PC-9 (cell line): ENCODE measurements around the gene WNT2B. TPM values are rescaled to one million over a fixed set of nuclear protein-coding genes. Genes with fewer than 3 reads are reported as not detected.
A peak's percentile ranks its signal among the peaks of the same experiment; 100 is the strongest.
"Not testable (repeated sequence)": the region's sequence is repeated elsewhere in the genome, so short reads cannot be mapped to it uniquely, and the experiment has no call there.

ENCODE experiments used
- BruUV-seq: library from RNA; stranded (reverse); fragments of 400-500 nt; replicated peaks from 2 replicates; lab custom pipeline; 2021; lab: Mats Ljungman, UMichigan
- CTCF ChIA-PET: fragments of 300-600 bp; sonication (Branson Sonifier 250); formaldehyde crosslinking; loops from one replicate; lab custom pipeline; 2022; ENCODE audit warnings: antibody characterized with exemption; lab: Charles Lee
- POLR2A ChIA-PET: fragments of 300-600 bp; sonication (Branson Sonifier 250); formaldehyde crosslinking; loops from one replicate; lab custom pipeline; 2022; ENCODE audit warnings: antibody characterized with exemption; ENCODE audit not compliant: unreplicated experiment; lab: Charles Lee
- DNase-seq, 2 experiments: peaks; one replicate each; pipeline versions ENCODE4 v3.0.0 to v3.0.0-alpha.2; 2015 to 2022; ENCODE audit warnings: mixed read lengths in 1 of 2
- H2AFZ ChIP-seq: fragments of 200-600 bp; sonication (generic); 2 replicates; pipeline ENCODE4 v1.8.1; 2017; ENCODE audit warnings: antibody characterized with exemption
- H3F3A ChIP-seq: fragments of 200-600 bp; sonication (generic); 2 replicates; pipeline ENCODE4 v1.8.1; 2017; ENCODE audit warnings: antibody characterized with exemption, mild to moderate bottlenecking, low read depth; ENCODE audit not compliant: insufficient read depth
- H3K27ac ChIP-seq: fragments of 200-600 bp; sonication (generic); 2 replicates; pipeline ENCODE4 v1.6.1; 2016; ENCODE audit warnings: mixed run types
- H3K27me3 ChIP-seq: fragments of 200-600 bp; sonication (generic); 2 replicates; pipeline ENCODE4 v1.6.1; 2016; ENCODE audit warnings: low read depth, mixed run types; ENCODE audit not compliant: insufficient read depth
- H3K36me3 ChIP-seq: fragments of 200-600 bp; sonication (generic); 2 replicates; pipeline ENCODE4 v1.6.1; 2016; ENCODE audit warnings: low read depth, mixed run types
- H3K4me1 ChIP-seq: fragments of 200-600 bp; sonication (generic); replicated peaks from 2 replicates; pipeline ENCODE4 v1.6.1; 2016; ENCODE audit warnings: mixed run types; ENCODE audit not compliant: insufficient read depth
- H3K4me2 ChIP-seq: fragments of 200-600 bp; sonication (generic); 2 replicates; pipeline ENCODE4 v1.6.1; 2017; ENCODE audit warnings: mixed run types
- H3K4me3 ChIP-seq: fragments of 200-600 bp; sonication (generic); 2 replicates; pipeline ENCODE4 v1.6.1; 2016; ENCODE audit warnings: mixed run types
- H3K79me2 ChIP-seq: fragments of 200-600 bp; sonication (generic); 2 replicates; pipeline ENCODE4 v1.6.1; 2017; ENCODE audit warnings: low read depth, mixed run types
- H3K9me2 ChIP-seq: fragments of 200-600 bp; sonication (generic); 2 replicates; pipeline ENCODE4 v1.8.1; 2017; ENCODE audit warnings: mild to moderate bottlenecking; ENCODE audit not compliant: insufficient read depth
- H3K9me3 ChIP-seq: fragments of 200-600 bp; sonication (generic); 2 replicates; pipeline ENCODE4 v1.8.1; 2016; ENCODE audit warnings: low read depth; ENCODE audit not compliant: insufficient read depth
- H4K20me1 ChIP-seq: fragments of 200-600 bp; sonication (generic); 2 replicates; pipeline ENCODE4 v1.8.1; 2017; ENCODE audit not compliant: insufficient read depth
- CTCF ChIP-seq: fragments of 200-600 bp; sonication (generic); conservative IDR thresholded peaks from 2 replicates; pipeline ENCODE4 v1.6.1; 2017; ENCODE audit warnings: mixed run types, antibody characterized with exemption, mild to moderate bottlenecking, moderate library complexity
- EZH2 ChIP-seq: fragments of 200-600 bp; sonication (generic); IDR thresholded peaks from 2 replicates; pipeline ENCODE4 v1.8.0; 2017; ENCODE audit warnings: antibody characterized with exemption, low read depth
- intact Hi-C: fragments of 100-400 bp; cut with micrococcal nuclease; formaldehyde crosslinking; loops from one replicate; pipeline ENCODE4 v1.10.0; 2022; ENCODE audit not compliant: unreplicated experiment
- total RNA-seq: library from RNA; stranded (reverse); gene quantifications from 2 replicates; pipeline ENCODE4 v1.2.3, GENCODE V29; 2021

WNT2B gene
- total RNA-seq, 1 experiment from 2014 or later, result 0.98 TPM

GRCh38 chr1:112472142-112472541, 36.6 kb upstream of the WNT2B start:
- H3F3A ChIP-seq, result no peaks in the 10 kb centered on the region
- intact Hi-C loops, result no loop called here
- peak in 1 of 2 experiments; percentile 15 for DNase-seq
- H3K36me3 ChIP-seq, result no peaks in the 10 kb centered on the region
- TF ChIP-seq EZH2, result no peak
- no peak for TF ChIP-seq CTCF
- ChIA-PET CTCF (interaction anchor here (0.7 kb wide), 1 partner anchor 1725 kb away, joined by 3 read pairs; no protein-coding TSS in a partner anchor), POLR2A (no interaction called here)
- no peak overlapping the region for H3K27ac ChIP-seq
- H3K4me3 ChIP-seq, result no peak overlapping the region
- H2AFZ ChIP-seq, result no peak overlapping the region
- H3K4me1 ChIP-seq, result no peaks in the 10 kb centered on the region
- H3K9me3 ChIP-seq, result no peaks in the 10 kb centered on the region
- BruUV-seq, result no TSS peak
- no peaks in the 10 kb centered on the region for H3K79me2 ChIP-seq
- no peaks in the 10 kb centered on the region for H4K20me1 ChIP-seq
- H3K4me2 ChIP-seq, result no peak overlapping the region
- peaks cover 5% of the 10 kb centered on the region; the same call in 1 of the 2 replicates for H3K9me2 ChIP-seq
- H3K27me3 ChIP-seq, result no peaks in the 10 kb centered on the region

- no peaks in the 10 kb centered on the region for H3K9me2 ChIP-seq
- no peak overlapping the region for H3K27ac ChIP-seq
- TF ChIP-seq CTCF, result no peak
- TF ChIP-seq EZH2, result no peak
- H3K27me3 ChIP-seq, result no peaks in the 10 kb centered on the region
- BruUV-seq, result no TSS peak
- no peak overlapping the region for H2AFZ ChIP-seq
- ChIA-PET POLR2A (no interaction called here), CTCF (interaction anchor here (0.6 kb wide), 1 partner anchor 458 kb away, joined by 6 read pairs; no protein-coding TSS in a partner anchor)
- DNase-seq, result peak in 1 of 2 experiments; percentile 15
- H3K4me3 ChIP-seq, result no peak overlapping the region
- H4K20me1 ChIP-seq, result no peaks in the 10 kb centered on the region
- H3F3A ChIP-seq, result no peaks in the 10 kb centered on the region
- H3K4me1 ChIP-seq, result no peaks in the 10 kb centered on the region
- H3K4me2 ChIP-seq, result no peak overlapping the region
- H3K79me2 ChIP-seq, result no peaks in the 10 kb centered on the region
- intact Hi-C loops, result no loop called here
- no peaks in the 10 kb centered on the region for H3K36me3 ChIP-seq
- H3K9me3 ChIP-seq, result peaks cover 7% of the 10 kb centered on the region; the same call in 1 of the 2 replicates
These were observed 31.2 kb upstream of the WNT2B start for GRCh38 chr1:112477550-112477949.

- Histone ChIP-seq H3K79me2 (no peaks in the 10 kb centered on the region), H4K20me1 (no peaks in the 10 kb centered on the region), H3K4me1 (no peaks in the 10 kb centered on the region), H3K4me2 (no peak overlapping the region), H3K4me3 (no peak overlapping the region), H3K9me2 (no peaks in the 10 kb centered on the region), H3K36me3 (no peaks in the 10 kb centered on the region), H3K9me3 (peaks cover 7% of the 10 kb centered on the region; the same call in 1 of the 2 replicates), H2AFZ (no peak overlapping the region), H3K27me3 (no peaks in the 10 kb centered on the region), H3K27ac (no peak overlapping the region), H3F3A (no peaks in the 10 kb centered on the region)
- ChIA-PET POLR2A (no interaction called here), CTCF (no interaction called here)
- no TSS peak for BruUV-seq
- no peak for DNase-seq
- no peak for TF ChIP-seq EZH2
- TF ChIP-seq CTCF, result no peak
- intact Hi-C loops, result no loop called here
These were observed 30.5 kb upstream of the WNT2B start for GRCh38 chr1:112478314-112478713.

- POLR2A ChIA-PET, result interaction anchor here (0.6 kb wide), 1 partner anchor 90 kb away, joined by 7 read pairs; no protein-coding TSS in a partner anchor
- CTCF ChIA-PET, result not testable (repeated sequence)
These were observed 22.7 kb upstream of the WNT2B start for GRCh38 chr1:112486063-112486462.

GRCh38 chr1:112487686-112488085, 21.1 kb upstream of the WNT2B start:
- H3F3A ChIP-seq, POLR2A ChIA-PET, CTCF ChIA-PET, H3K9me3 ChIP-seq, H3K9me2 ChIP-seq, H3K4me1 ChIP-seq, BruUV-seq, H3K27me3 ChIP-seq, H3K27ac ChIP-seq, H3K4me3 ChIP-seq, DNase-seq, H3K79me2 ChIP-seq, H3K36me3 ChIP-seq, H4K20me1 ChIP-seq, H3K4me2 ChIP-seq, intact Hi-C loops, H2AFZ ChIP-seq: not testable (repeated sequence)

More at GRCh38 chr1:112486063-112486462, 22.7 kb upstream of the WNT2B start:
- H2AFZ ChIP-seq, H3K27ac ChIP-seq, intact Hi-C loops, H3K79me2 ChIP-seq, DNase-seq, H3K4me2 ChIP-seq, H3K4me3 ChIP-seq, H4K20me1 ChIP-seq, H3K4me1 ChIP-seq, BruUV-seq, H3K9me2 ChIP-seq, H3K27me3 ChIP-seq, H3K36me3 ChIP-seq, H3K9me3 ChIP-seq, H3F3A ChIP-seq: not testable (repeated sequence)
